CD8-positive, alpha-beta memory T cell (primary cell): Measurements from ENCODE around the gene EFS. TPM values are rescaled to one million over a fixed set of nuclear protein-coding genes. Genes with fewer than 3 reads are reported as not detected.

Source experiments
- CTCF ChIA-PET: fragments of 350-600 bp; sonication (Branson Sonifier 250); formaldehyde crosslinking; loops from one replicate; lab custom pipeline; 2021; ENCODE audit warnings: antibody characterized with exemption; lab: Charles Lee
- POLR2A ChIA-PET: fragments of 350-600 bp; sonication (Branson Sonifier 250); formaldehyde crosslinking; loops from one replicate; lab custom pipeline; 2021; ENCODE audit warnings: antibody characterized with exemption; lab: Charles Lee
- DNase-seq, 5 donors: peaks; one replicate each; pipeline versions ENCODE4 v3.0.0 to v3.0.0-alpha.2; 2020 to 2022; ENCODE audit warnings: mixed read lengths in 1 of 5
- H3K27ac ChIP-seq: one replicate; pipeline ENCODE4 v1.7.0; 2013; ENCODE audit warnings: low read depth, mild to moderate bottlenecking, low read length, moderate library complexity
- H3K27me3 ChIP-seq: 2 replicates; pipeline ENCODE4 v1.7.0; 2013; ENCODE audit warnings: low read length, mild to moderate bottlenecking; ENCODE audit not compliant: insufficient read depth, poor library complexity, severe bottlenecking
- H3K36me3 ChIP-seq: 2 replicates; pipeline ENCODE4 v1.7.0; 2013; ENCODE audit warnings: mild to moderate bottlenecking, low read length, moderate library complexity; ENCODE audit not compliant: insufficient read depth
- H3K4me1 ChIP-seq: 2 replicates; pipeline ENCODE4 v1.7.0; 2013; ENCODE audit warnings: mild to moderate bottlenecking, low read length, moderate library complexity; ENCODE audit not compliant: insufficient read depth
- H3K4me3 ChIP-seq: 2 replicates; pipeline ENCODE4 v1.7.0; 2013; ENCODE audit warnings: mild to moderate bottlenecking, low read length
- H3K9me3 ChIP-seq: 2 replicates; pipeline ENCODE4 v1.7.0; 2013; ENCODE audit warnings: mild to moderate bottlenecking, low read length
- H3K27ac Mint-ChIP-seq, 8 donors: one replicate each; pipeline ENCODE4 v1.8.0; 2020 to 2021; ENCODE audit warnings: mixed read lengths in 8 of 8, mild to moderate bottlenecking in 6 of 8, inconsistent platforms in 3 of 8, moderate library complexity in 3 of 8
- H3K27me3 Mint-ChIP-seq, 2 donors: one replicate each; pipeline ENCODE4 v1.8.0; 2020 to 2021; ENCODE audit warnings: mixed read lengths in 2 of 2, mild to moderate bottlenecking in 1 of 2, moderate library complexity in 1 of 2
- H3K36me3 Mint-ChIP-seq, 3 donors: one replicate each; pipeline ENCODE4 v1.8.0; 2020 to 2021; ENCODE audit warnings: mixed read lengths in 3 of 3, inconsistent platforms in 1 of 3, mild to moderate bottlenecking in 1 of 3
- H3K4me1 Mint-ChIP-seq, 3 donors: one replicate each; pipeline ENCODE4 v1.8.0; 2020 to 2021; ENCODE audit warnings: mixed read lengths in 3 of 3, inconsistent platforms in 1 of 3, mild to moderate bottlenecking in 1 of 3
- H3K4me3 Mint-ChIP-seq, 7 donors: one replicate each; pipeline ENCODE4 v1.8.0; 2020 to 2021; ENCODE audit warnings: mixed read lengths in 7 of 7, mild to moderate bottlenecking in 6 of 7, moderate library complexity in 4 of 7, inconsistent platforms in 2 of 7
- H3K9me3 Mint-ChIP-seq, 5 donors: one replicate each; pipeline ENCODE4 v1.8.0; 2020 to 2022; ENCODE audit warnings: mixed read lengths in 5 of 5, mild to moderate bottlenecking in 3 of 5, moderate library complexity in 2 of 5, inconsistent platforms in 1 of 5
- polyA plus RNA-seq: library from polyadenylated mRNA; unstranded; fragments of 300-500 nt; fragmentation: Illumina TruSeq; gene quantifications from one replicate; pipeline ENCODE4 v1.2.3, GENCODE V29; 2021
- total RNA-seq, 2 experiments: library from RNA; stranded (reverse); gene quantifications; one replicate each; pipeline ENCODE4 v1.2.3, GENCODE V29; 2021

Gene EFS
- total and polyA plus RNA-seq, 3 experiments from 2014 or later = not detected

DNA sequence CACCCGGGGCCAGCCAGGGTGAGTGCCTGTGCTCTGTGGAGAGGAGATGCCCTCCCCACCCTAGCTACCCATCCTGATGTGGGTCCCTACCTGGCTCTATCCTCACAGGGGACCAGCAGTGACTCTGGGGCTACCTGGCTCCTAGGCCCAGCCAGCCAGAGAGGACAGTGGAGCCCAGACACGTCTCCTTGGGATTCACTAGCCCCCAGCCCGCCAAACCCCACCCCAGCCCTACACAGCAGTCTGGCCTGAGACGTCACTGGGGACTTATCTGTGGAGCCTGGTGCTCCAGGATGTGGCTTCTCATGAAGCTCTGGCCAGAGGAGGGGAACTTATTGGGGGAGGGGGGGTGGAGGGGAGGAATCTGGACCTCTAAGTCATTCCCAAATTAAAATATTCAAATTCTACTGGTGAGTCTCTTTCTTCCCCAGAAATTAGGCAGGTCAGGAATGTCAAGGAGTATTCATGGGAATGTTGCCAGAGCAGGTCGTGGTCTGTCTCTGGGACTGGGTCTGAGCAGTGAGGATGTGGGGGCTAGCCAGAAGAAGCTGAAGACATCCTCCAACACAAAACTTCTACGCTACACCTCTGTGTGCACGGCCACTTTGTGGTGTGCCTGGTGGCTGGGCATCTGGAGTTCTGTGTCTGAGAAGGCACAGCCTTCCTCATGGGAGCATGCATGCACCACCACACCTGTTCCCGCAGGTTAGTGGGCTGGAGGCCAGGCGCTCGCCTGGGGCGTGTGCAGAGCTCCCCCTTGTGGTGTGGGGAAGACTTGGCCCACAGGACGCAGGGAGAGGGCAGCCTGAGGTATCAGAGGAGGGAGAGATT is 14.6 kb upstream of the EFS start:
- H3K4me1 Mint-ChIP-seq = no peaks in the 10 kb centered on the region
- DNase-seq = peak; percentile 49 to 74 (median 56)
- Histone ChIP-seq H3K27me3 (no peaks in the 10 kb centered on the region), H3K4me1 (no peaks in the 10 kb centered on the region), H3K9me3 (no peaks in the 10 kb centered on the region), H3K4me3 (no peak overlapping the region), H3K27ac (no peak overlapping the region), H3K36me3 (no peaks in the 10 kb centered on the region)
- H3K9me3 Mint-ChIP-seq = no peaks in the 10 kb centered on the region
- H3K27me3 Mint-ChIP-seq = peaks cover 13 to 25% of the 10 kb centered on the region in 2 donors
- CTCF ChIA-PET = interaction anchor here (0.8 to 3.8 kb wide), 31 partner anchors 10 to 306 kb away, joined by 3 to 23 read pairs (median 4); partner anchors contain the start of genes CEBPE and PABPN1
- no peak overlapping the region for H3K4me3 Mint-ChIP-seq
- POLR2A ChIA-PET = no interaction called here
- H3K27ac Mint-ChIP-seq = no peak overlapping the region
- H3K36me3 Mint-ChIP-seq = no peaks in the 10 kb centered on the region

DNA sequence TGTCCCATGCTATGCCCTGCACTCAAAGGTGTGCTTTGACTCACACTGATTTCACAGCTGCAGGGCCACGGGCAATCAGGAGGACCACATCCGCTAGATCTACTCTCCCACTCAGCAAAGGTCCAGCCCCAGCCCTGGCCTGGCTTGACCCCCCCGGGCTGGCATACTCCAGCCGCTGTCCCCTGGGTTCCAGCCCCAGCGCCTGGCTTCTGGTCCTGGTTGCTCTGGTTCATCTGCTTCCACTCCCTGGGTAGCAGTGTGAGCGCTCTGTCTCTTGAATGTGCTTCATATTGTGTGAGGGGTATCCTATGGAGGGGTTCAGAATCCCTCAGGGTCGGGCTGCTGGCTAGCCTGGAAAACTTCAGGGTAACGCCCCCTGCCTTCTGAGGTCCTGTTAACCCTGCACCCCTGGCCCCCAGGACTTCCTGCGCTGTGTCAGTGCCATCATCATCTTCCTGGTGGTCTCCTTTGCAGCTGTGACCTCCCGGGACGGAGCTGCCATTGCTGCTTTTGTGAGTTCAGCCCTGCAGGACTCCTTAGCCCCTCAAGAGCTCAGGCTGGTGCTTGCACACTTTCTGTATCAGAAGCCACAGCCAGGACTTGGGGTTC is 13.7 kb upstream of the EFS start:
- Histone ChIP-seq H3K4me3 (no peak overlapping the region), H3K27me3 (no peaks in the 10 kb centered on the region), H3K36me3 (no peaks in the 10 kb centered on the region), H3K27ac (no peak overlapping the region), H3K9me3 (no peaks in the 10 kb centered on the region), H3K4me1 (no peaks in the 10 kb centered on the region)
- H3K9me3 Mint-ChIP-seq = no peaks in the 10 kb centered on the region
- DNase-seq = no peak
- H3K27me3 Mint-ChIP-seq = peaks cover 13 to 25% of the 10 kb centered on the region in 2 donors
- H3K4me3 Mint-ChIP-seq = no peak overlapping the region
- no peak overlapping the region for H3K27ac Mint-ChIP-seq
- ChIA-PET POLR2A (no interaction called here), CTCF (interaction anchor here (1.1 to 3.8 kb wide), 9 partner anchors 11 to 268 kb away, joined by 3 to 23 read pairs (median 4); partner anchors contain the start of genes CEBPE and PABPN1)
- no peaks in the 10 kb centered on the region for H3K4me1 Mint-ChIP-seq
- no peaks in the 10 kb centered on the region for H3K36me3 Mint-ChIP-seq

DNA sequence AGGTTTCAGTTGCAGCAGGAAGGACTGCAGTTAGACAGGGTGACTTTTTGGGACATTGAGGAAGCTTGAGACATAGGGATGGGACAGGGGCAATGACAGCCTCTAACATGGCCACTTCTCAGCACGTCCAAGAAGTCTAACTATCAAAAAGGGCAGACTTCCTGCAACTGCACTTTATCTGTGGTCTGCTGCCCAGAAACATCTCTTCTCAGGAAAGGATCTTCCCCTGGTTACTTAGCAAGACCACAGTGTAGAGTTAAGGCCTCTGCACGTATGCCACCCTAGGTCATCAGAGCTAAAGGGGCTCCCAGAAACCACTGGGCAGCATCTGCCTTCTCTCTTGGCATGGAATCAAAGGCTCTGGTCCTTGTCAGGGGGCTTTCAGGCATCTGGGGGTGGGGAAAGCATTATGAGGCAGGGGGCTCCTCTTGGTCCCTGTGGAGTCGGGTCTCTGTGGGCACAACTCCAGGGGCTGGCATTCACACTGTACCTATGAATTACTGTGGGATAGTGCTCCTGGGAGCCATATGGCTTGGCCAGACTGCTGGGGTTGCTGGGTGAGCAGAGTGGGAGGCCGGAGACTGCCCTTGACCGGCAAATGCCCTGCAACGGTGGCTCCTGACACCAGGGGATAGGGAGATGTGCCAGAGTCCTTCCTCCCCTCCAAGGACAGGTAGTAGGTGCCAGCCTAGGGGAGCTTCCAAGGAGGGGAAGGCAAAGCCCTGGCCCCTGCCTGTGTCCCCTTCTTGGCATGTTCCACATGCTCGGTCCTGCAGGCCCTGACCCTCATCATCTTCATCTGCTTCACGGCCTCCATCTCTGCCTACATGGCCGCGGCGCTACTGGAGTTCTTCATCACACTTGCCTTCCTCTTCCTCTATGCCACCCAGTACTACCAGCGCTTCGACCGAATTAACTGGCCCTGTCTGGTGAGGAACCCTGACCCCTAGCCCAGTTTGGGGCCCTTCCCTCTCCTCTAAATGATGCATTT is 12.9 kb upstream of the EFS start:
- ChIA-PET POLR2A (no interaction called here), CTCF (interaction anchor here (1.1 to 3.8 kb wide), 4 partner anchors 10 to 257 kb away, joined by 3 to 23 read pairs (median 5); no protein-coding TSS in a partner anchor)
- Histone ChIP-seq H3K9me3 (no peaks in the 10 kb centered on the region), H3K4me1 (no peaks in the 10 kb centered on the region), H3K36me3 (no peaks in the 10 kb centered on the region), H3K4me3 (no peak overlapping the region), H3K27ac (no peak overlapping the region), H3K27me3 (no peaks in the 10 kb centered on the region)
- H3K36me3 Mint-ChIP-seq = no peaks in the 10 kb centered on the region
- no peaks in the 10 kb centered on the region for H3K9me3 Mint-ChIP-seq
- no peaks in the 10 kb centered on the region for H3K4me1 Mint-ChIP-seq
- H3K4me3 Mint-ChIP-seq = no peak overlapping the region
- H3K27me3 Mint-ChIP-seq = peaks cover 13 to 24% of the 10 kb centered on the region in 2 donors
- H3K27ac Mint-ChIP-seq = no peak overlapping the region
- no peak for DNase-seq

DNA sequence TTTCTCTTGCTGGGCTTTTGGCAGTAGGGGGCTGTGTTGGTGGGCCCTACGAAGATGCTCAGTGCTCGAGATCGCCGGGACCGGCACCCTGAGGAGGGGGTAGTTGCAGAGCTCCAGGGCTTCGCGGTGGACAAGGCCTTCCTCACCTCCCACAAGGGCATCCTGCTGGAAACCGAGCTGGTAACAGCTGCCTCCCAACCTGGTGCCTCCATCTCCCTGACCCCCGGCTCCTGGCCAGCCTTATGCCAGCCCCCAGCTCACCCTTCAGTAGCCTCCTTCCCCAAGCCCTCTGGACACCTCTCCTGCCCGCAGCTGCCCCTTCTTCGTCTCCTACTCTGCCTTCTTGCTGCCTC is 12.2 kb upstream of the EFS start:
- Mint-ChIP-seq H3K36me3 (no peaks in the 10 kb centered on the region), H3K9me3 (no peaks in the 10 kb centered on the region), H3K4me1 (no peaks in the 10 kb centered on the region), H3K4me3 (no peak overlapping the region), H3K27ac (no peak overlapping the region), H3K27me3 (peaks cover 12 to 18% of the 10 kb centered on the region in 2 donors)
- Histone ChIP-seq H3K27me3 (no peaks in the 10 kb centered on the region), H3K27ac (no peak overlapping the region), H3K4me3 (no peak overlapping the region), H3K9me3 (no peaks in the 10 kb centered on the region), H3K4me1 (no peaks in the 10 kb centered on the region), H3K36me3 (no peaks in the 10 kb centered on the region)
- ChIA-PET POLR2A (no interaction called here), CTCF (interaction anchor here (3.8 kb wide), 1 partner anchor 50 kb away, joined by 23 read pairs; no protein-coding TSS in a partner anchor)
- no peak for DNase-seq

DNA sequence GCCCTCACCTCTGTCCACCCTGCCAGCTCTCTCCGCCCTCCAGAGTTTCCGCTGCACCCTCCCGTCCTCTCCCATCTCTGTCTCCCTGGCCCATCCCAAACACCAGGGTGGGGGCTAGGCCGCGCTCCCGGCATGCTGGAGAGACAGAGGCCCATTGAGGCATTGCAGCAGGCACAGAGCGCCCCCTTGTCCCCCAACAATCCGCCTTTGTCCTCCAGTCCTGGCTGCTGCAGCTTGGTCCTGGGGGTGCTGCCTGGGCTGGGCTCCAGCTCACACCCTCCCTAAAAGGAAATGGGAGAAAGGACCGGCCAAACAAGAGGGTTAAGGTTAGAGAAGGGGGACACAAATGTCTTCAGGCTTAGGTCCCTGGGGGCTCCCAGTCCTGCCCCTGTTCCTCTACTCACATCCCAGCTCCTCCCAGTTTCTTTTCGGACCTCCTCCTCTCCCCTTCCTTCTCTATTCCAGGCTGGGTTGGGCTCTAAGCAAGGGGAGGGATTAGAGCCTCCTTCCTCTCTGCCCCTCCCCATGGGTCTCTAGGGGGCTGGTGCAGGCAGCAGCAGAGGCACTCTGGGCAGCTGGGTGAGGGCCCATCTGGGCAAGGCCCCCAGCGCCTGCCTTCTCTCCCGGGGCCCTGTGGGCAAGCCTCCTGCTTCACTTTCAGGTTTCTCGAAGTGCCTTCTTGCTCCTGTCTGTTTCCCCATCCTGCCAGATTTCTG is 11.7 kb upstream of the EFS start, which contains the start of gene CMTM5:
Gene CMTM5 (plus strand): TSS at position 565 of the 716 bp plus-strand sequence. CDS start 206 bp downstream, outside the sequence.
- Histone ChIP-seq H3K36me3 (no peaks in the 10 kb centered on the region), H3K4me3 (no peak within 1 kb of the TSS), H3K9me3 (no peaks in the 10 kb centered on the region), H3K27me3 (no peaks in the 10 kb centered on the region), H3K27ac (no peak within 1 kb of the TSS), H3K4me1 (no peaks in the 10 kb centered on the region)
- H3K27me3 Mint-ChIP-seq = peaks cover 12 to 16% of the 10 kb centered on the region in 2 donors
- DNase-seq = no peak
- CTCF ChIA-PET = no interaction called here
- H3K4me3 Mint-ChIP-seq = no peak within 1 kb of the TSS
- POLR2A ChIA-PET = no interaction called here
- no peaks in the 10 kb centered on the region for H3K36me3 Mint-ChIP-seq
- no peaks in the 10 kb centered on the region for H3K4me1 Mint-ChIP-seq
- no peaks in the 10 kb centered on the region for H3K9me3 Mint-ChIP-seq
- H3K27ac Mint-ChIP-seq = no peak within 1 kb of the TSS

DNA sequence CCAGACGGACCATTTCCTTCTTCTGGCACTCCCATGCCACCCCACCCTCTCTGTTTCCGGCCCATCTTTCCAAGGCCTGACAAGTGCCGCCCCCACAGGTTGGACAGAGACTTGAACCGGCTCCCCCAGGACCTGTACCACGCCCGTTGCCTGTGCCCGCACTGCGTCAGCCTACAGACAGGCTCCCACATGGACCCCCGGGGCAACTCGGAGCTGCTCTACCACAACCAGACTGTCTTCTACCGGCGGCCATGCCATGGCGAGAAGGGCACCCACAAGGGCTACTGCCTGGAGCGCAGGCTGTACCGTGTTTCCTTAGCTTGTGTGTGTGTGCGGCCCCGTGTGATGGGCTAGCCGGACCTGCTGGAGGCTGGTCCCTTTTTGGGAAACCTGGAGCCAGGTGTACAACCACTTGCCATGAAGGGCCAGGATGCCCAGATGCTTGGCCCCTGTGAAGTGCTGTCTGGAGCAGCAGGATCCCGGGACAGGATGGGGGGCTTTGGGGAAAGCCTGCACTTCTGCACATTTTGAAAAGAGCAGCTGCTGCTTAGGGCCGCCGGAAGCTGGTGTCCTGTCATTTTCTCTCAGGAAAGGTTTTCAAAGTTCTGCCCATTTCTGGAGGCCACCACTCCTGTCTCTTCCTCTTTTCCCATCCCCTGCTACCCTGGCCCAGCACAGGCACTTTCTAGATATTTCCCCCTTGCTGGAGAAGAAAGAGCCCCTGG is 10.7 kb upstream of the EFS start:
- H3K27me3 ChIP-seq = no peaks in the 10 kb centered on the region
- Mint-ChIP-seq H3K27me3 (peaks cover 9 to 15% of the 10 kb centered on the region in 2 donors), H3K9me3 (no peaks in the 10 kb centered on the region), H3K27ac (no peak overlapping the region), H3K4me1 (no peaks in the 10 kb centered on the region), H3K36me3 (no peaks in the 10 kb centered on the region), H3K4me3 (no peak overlapping the region)
- POLR2A ChIA-PET = no interaction called here
- no peaks in the 10 kb centered on the region for H3K9me3 ChIP-seq
- H3K36me3 ChIP-seq = no peaks in the 10 kb centered on the region
- H3K27ac ChIP-seq = no peak overlapping the region
- no peaks in the 10 kb centered on the region for H3K4me1 ChIP-seq
- DNase-seq = no peak
- CTCF ChIA-PET = interaction anchor here (1.2 kb wide), 1 partner anchor 62 kb away, joined by 3 read pairs; no protein-coding TSS in a partner anchor
- H3K4me3 ChIP-seq = no peak overlapping the region

DNA sequence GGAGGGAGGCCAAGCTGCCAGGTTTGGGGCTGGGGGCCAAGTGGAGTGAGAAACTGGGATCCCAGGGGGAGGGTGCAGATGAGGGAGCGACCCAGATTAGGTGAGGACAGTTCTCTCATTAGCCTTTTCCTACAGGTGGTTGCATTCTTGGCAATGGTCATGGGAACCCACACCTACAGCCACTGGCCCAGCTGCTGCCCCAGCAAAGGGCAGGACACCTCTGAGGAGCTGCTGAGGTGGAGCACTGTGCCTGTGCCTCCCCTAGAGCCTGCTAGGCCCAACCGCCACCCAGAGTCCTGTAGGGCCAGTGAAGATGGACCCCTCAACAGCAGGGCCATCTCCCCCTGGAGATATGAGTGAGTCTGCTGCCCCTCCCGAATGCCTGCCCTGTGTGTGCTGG is 8.1 kb upstream of the EFS start:
- Histone ChIP-seq H3K9me3 (no peaks in the 10 kb centered on the region), H3K4me1 (no peaks in the 10 kb centered on the region), H3K27me3 (no peaks in the 10 kb centered on the region), H3K36me3 (no peaks in the 10 kb centered on the region), H3K4me3 (no peak overlapping the region), H3K27ac (no peak overlapping the region)
- Mint-ChIP-seq H3K27ac (no peak overlapping the region), H3K36me3 (no peaks in the 10 kb centered on the region), H3K4me1 (no peaks in the 10 kb centered on the region), H3K9me3 (no peaks in the 10 kb centered on the region), H3K4me3 (no peak overlapping the region), H3K27me3 (peaks cover 5 to 12% of the 10 kb centered on the region in 2 donors)
- CTCF ChIA-PET = no interaction called here
- DNase-seq = no peak
- POLR2A ChIA-PET = no interaction called here
